22Rv1 (cell line): Measurements from ENCODE around the gene CSAG2.

Experiments used
- ZFX ChIP-seq: fragments of 450-650 bp; IDR thresholded peaks from 2 replicates; pipeline ENCODE4 v1.6.1; 2017; ENCODE audit warnings: antibody characterized with exemption, borderline replicate concordance
- TF ChIP-seq, protein P1 (sequence below): fragments of 450-650 bp; IDR thresholded peaks from 2 replicates; pipeline ENCODE4 v1.5.1; 2017; ENCODE audit warnings: mild to moderate bottlenecking

DNA sequence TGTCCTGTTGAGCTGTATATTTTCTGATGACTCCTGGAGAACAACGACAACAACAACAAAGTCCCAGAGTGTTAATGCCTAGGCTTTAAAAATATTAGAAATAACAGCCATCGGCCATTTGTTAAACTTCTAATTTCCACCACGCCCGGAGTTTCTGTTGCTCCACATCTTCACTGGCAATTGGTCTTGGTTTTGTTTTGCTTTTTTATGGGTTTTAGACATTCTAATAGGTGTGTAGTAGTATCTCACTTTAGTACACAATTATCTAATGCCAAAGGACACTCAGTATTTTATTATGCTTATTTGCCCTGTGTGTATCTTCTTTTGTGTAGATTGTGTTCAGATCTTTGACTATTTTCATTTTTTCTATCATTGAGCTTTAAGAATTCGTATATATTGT lies 29.5 kb upstream of the CSAG2 start:
- TF ChIP-seq, protein P1, sequence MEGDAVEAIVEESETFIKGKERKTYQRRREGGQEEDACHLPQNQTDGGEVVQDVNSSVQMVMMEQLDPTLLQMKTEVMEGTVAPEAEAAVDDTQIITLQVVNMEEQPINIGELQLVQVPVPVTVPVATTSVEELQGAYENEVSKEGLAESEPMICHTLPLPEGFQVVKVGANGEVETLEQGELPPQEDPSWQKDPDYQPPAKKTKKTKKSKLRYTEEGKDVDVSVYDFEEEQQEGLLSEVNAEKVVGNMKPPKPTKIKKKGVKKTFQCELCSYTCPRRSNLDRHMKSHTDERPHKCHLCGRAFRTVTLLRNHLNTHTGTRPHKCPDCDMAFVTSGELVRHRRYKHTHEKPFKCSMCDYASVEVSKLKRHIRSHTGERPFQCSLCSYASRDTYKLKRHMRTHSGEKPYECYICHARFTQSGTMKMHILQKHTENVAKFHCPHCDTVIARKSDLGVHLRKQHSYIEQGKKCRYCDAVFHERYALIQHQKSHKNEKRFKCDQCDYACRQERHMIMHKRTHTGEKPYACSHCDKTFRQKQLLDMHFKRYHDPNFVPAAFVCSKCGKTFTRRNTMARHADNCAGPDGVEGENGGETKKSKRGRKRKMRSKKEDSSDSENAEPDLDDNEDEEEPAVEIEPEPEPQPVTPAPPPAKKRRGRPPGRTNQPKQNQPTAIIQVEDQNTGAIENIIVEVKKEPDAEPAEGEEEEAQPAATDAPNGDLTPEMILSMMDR: no peak
- TF ChIP-seq ZFX: no peak
